ENCODE data around the gene WFIKKN2.

The WFIKKN2 gene

GRCh38 chr17:50793007-50793406 lies 42.4 kb upstream of the WFIKKN2 start:
- no peak for TF ChIP-seq TAF1 (IDR thresholded peaks at IDR 0.05; ENCODE audit: borderline replicate concordance, insufficient read depth, low read length)
- TF ChIP-seq POLR2AphosphoS5 (IDR thresholded peaks at IDR 0.05; ENCODE audit: low read depth, low read length) = no peak
- no peak for TF ChIP-seq FOXP2 (optimal IDR thresholded peaks at IDR 0.05; ENCODE audit: borderline replicate concordance, extremely low read depth, extremely low read length, insufficient read depth)
- TF ChIP-seq SIN3A (IDR thresholded peaks at IDR 0.05; ENCODE audit: borderline replicate concordance, insufficient read depth, low read length) = no peak
- no peak for TF ChIP-seq REST (IDR thresholded peaks at IDR 0.05; ENCODE audit: insufficient read depth in 1 of 2, low read depth in 2 of 2, low read length in 2 of 2)

GRCh38 chr17:50794361-50794760 lies 41.0 kb upstream of the WFIKKN2 start:
- TF ChIP-seq REST (IDR thresholded peaks at IDR 0.05; ENCODE audit: insufficient read depth in 1 of 2, low read depth in 2 of 2, low read length in 2 of 2) (no peak), POLR2AphosphoS5 (IDR thresholded peaks at IDR 0.05; ENCODE audit: low read depth, low read length) (no peak), TAF1 (IDR thresholded peaks at IDR 0.05; ENCODE audit: borderline replicate concordance, insufficient read depth, low read length) (no peak), FOXP2 (optimal IDR thresholded peaks at IDR 0.05; ENCODE audit: borderline replicate concordance, extremely low read depth, extremely low read length, insufficient read depth) (no peak), SIN3A (IDR thresholded peaks at IDR 0.05; ENCODE audit: borderline replicate concordance, insufficient read depth, low read length) (no peak)

DNA sequence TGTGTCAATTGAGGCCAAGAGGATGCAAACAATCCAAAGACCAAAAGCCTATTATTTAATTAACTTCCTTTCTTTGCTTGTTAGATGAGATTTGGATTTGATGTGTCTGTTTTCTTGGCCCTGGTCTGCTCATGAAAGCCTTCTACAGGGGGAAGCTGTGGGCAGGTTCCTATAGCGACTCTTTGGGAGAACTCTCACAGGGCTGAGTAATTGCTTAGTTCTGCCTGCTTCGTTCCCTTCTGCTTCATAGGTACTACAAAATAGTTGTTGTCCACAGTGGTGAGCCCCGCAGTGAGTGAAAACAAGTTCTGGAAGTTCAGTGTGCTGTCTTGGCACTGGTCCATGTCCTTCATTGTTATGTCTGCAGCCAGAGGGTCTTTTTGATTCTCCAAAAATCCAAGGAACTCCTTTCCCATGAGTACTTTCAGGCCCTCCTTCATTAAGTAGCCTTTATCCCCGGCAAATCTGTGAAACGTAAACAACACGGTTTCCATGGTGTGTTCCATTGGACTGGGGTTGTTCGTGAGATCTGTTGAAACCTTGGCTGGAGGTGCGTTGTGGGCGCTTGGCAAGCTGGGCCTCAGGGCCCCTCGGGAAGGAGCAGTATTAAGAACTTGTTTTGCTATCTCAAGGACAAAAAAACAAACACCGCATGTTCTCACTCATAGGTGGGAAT lies 38.1 kb upstream of the WFIKKN2 start:
- TF ChIP-seq POLR2AphosphoS5 (IDR thresholded peaks at IDR 0.05; ENCODE audit: low read depth, low read length) (no peak), REST (IDR thresholded peaks at IDR 0.05; ENCODE audit: insufficient read depth in 1 of 2, low read depth in 2 of 2, low read length in 2 of 2) (no peak), TAF1 (IDR thresholded peaks at IDR 0.05; ENCODE audit: borderline replicate concordance, insufficient read depth, low read length) (no peak), FOXP2 (optimal IDR thresholded peaks at IDR 0.05; ENCODE audit: borderline replicate concordance, extremely low read depth, extremely low read length, insufficient read depth) (no peak), SIN3A (IDR thresholded peaks at IDR 0.05; ENCODE audit: borderline replicate concordance, insufficient read depth, low read length) (no peak)

GRCh38 chr17:50798424-50799288 lies 36.7 kb upstream of the WFIKKN2 start:
- TF ChIP-seq POLR2AphosphoS5 (IDR thresholded peaks at IDR 0.05; ENCODE audit: low read depth, low read length) = no peak
- TF ChIP-seq REST (IDR thresholded peaks at IDR 0.05; ENCODE audit: insufficient read depth in 1 of 2, low read depth in 2 of 2, low read length in 2 of 2) = no peak
- no peak for TF ChIP-seq TAF1 (IDR thresholded peaks at IDR 0.05; ENCODE audit: borderline replicate concordance, insufficient read depth, low read length)
- TF ChIP-seq SIN3A (IDR thresholded peaks at IDR 0.05; ENCODE audit: borderline replicate concordance, insufficient read depth, low read length) = no peak
- TF ChIP-seq FOXP2 (optimal IDR thresholded peaks at IDR 0.05; ENCODE audit: borderline replicate concordance, extremely low read depth, extremely low read length, insufficient read depth) = no peak
